ENCODE measurements around the gene SUN3. TPM values are rescaled to one million over a fixed set of nuclear protein-coding genes. Genes with fewer than 3 reads are reported as not detected.

SUN3 gene
- total RNA-seq, 1 experiment from 2014 or later = not detected

DNA sequence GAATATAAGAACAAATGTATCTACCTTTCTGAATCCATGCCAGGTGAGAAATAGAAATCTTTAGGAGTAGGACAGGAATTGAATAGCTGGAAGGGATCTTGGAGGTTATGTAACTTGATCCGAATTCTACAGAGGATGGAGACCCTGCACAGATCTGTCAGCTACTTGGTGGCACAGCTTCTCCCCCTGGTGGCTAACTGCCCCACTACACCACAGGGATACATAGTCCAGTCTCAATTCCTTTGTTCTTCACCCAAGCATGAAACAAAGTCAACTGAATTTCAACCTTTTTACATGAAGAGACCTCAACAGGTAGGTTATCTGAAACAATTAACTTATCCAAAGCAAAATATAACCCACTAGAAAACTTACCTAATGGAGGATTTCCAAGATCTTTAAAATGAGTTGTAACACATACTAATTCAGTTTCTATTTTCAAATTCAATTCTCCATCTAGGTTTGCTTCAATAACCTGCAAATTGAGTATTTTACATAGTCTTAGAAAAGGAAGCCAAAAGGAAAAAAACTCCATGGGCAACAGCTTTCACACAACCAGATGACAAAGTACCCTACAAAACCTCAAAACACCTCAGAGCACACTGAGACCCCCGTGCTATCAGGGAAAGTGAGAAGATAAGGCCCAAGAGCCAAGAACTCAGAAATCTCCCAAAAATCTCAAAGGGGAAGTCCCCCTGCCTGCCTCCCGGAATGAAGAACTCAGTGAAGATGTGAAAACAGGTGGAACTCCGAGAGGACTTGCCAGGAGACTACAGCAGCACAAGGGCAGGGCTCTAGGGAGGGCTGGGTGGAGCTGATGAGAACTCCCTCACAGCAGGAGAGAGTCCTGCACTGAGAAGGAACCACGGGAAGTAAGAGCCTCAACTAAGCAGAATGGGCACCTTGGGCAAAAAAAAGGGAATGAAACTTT lies 59.8 kb downstream of the SUN3 start:
- H3K27ac Mint-ChIP-seq = peak overlapping the region; percentile 90
- CTCF ChIA-PET = interaction anchor here (0.6 to 2.1 kb wide), 25 partner anchors 8 to 1545 kb away, joined by 3 to 25 read pairs (median 4); no protein-coding TSS in a partner anchor
- H3K4me1 Mint-ChIP-seq = peaks cover 17% of the 10 kb centered on the region
- POLR2A ChIA-PET = interaction anchor here (0.9 to 1.2 kb wide), 2 partner anchors 121 to 141 kb away, joined by 3 read pairs; no protein-coding TSS in a partner anchor
- no peak overlapping the region; the same call in 1 of the 2 replicates for H3K4me3 Mint-ChIP-seq
- peak; percentile 99 for ATAC-seq
- H3K9me3 Mint-ChIP-seq = no peaks in the 10 kb centered on the region
- peaks cover 86% of the 10 kb centered on the region for H3K36me3 Mint-ChIP-seq
- H3K27me3 Mint-ChIP-seq (ENCODE audit: low read depth) = no peaks in the 10 kb centered on the region
- peak; percentile 86 for DNase-seq (ENCODE audit: low spot score)
- TF ChIP-seq, protein P1, sequence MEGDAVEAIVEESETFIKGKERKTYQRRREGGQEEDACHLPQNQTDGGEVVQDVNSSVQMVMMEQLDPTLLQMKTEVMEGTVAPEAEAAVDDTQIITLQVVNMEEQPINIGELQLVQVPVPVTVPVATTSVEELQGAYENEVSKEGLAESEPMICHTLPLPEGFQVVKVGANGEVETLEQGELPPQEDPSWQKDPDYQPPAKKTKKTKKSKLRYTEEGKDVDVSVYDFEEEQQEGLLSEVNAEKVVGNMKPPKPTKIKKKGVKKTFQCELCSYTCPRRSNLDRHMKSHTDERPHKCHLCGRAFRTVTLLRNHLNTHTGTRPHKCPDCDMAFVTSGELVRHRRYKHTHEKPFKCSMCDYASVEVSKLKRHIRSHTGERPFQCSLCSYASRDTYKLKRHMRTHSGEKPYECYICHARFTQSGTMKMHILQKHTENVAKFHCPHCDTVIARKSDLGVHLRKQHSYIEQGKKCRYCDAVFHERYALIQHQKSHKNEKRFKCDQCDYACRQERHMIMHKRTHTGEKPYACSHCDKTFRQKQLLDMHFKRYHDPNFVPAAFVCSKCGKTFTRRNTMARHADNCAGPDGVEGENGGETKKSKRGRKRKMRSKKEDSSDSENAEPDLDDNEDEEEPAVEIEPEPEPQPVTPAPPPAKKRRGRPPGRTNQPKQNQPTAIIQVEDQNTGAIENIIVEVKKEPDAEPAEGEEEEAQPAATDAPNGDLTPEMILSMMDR (IDR thresholded peaks at IDR 0.05) = peak; percentile 80
- TF ChIP-seq, protein P2, sequence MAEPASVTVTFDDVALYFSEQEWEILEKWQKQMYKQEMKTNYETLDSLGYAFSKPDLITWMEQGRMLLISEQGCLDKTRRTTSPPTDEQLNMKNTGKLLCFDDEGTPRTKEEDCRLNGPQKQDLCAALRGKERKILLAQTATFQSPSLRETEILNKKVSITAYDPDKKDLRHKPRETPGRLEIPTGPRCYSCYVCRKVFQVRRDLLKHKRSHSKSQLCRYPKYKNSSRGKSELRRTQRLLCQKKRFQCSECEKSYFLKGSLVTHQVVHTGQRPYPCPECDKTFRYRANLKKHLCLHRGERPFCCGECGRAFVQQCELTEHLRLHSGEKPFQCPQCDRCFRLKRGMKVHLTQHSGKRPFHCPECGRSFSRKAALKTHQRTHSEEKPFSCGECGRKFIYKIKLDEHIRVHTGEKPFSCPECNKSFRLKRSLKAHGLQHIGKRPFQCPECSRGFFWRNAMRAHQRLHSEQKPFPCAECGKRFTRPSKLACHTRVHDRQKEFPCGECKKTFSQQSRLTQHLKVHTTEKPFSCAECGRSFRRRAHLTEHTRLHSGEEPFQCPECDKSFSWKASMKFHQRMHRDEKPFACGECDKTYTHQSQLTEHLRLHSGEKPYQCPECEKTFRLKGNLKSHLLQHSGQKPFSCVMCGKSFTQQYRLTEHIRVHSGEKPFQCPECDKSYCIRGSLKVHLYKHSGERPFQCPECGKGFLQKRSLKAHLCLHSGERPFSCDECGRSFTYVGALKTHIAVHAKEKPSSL (CRISPR knock-in tag; conservative IDR thresholded peaks at IDR 0.05) = no peak

DNA sequence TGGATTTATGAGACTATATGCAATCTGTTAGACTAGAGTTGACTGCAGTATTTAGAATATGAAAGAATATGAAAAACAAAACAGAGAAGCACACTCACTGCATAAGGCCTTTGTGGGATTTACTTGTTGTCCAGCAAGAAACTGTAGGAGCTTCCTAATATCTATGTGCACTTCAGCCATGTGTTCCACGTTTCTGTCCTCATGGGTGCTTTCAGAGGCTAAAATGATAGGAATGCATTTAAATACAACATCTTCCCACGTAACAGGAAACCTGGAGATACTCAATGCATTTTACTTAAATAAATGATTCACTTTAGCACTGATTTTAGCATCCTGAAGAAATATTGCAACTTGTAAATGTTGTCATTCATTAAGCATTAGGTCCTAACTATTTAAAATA lies 61.2 kb downstream of the SUN3 start:
- DNase-seq (ENCODE audit: low spot score) (no peak), ATAC-seq (no peak)
- TF ChIP-seq JUN (CRISPR knock-in tag; IDR thresholded peaks at IDR 0.05) (no peak), SP1 (CRISPR knock-in tag; conservative IDR thresholded peaks at IDR 0.05) (no peak), CREM (CRISPR knock-in tag; IDR thresholded peaks at IDR 0.05) (no peak), EMX1 (CRISPR knock-in tag; IDR thresholded peaks at IDR 0.05) (no peak)
- TF ChIP-seq, protein P3, sequence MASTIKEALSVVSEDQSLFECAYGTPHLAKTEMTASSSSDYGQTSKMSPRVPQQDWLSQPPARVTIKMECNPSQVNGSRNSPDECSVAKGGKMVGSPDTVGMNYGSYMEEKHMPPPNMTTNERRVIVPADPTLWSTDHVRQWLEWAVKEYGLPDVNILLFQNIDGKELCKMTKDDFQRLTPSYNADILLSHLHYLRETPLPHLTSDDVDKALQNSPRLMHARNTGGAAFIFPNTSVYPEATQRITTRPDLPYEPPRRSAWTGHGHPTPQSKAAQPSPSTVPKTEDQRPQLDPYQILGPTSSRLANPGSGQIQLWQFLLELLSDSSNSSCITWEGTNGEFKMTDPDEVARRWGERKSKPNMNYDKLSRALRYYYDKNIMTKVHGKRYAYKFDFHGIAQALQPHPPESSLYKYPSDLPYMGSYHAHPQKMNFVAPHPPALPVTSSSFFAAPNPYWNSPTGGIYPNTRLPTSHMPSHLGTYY (CRISPR knock-in tag; IDR thresholded peaks at IDR 0.05) = no peak
- TF ChIP-seq, protein P4, sequence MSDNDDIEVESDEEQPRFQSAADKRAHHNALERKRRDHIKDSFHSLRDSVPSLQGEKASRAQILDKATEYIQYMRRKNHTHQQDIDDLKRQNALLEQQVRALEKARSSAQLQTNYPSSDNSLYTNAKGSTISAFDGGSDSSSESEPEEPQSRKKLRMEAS (CRISPR knock-in tag; IDR thresholded peaks at IDR 0.05) = no peak
- ChIA-PET CTCF (interaction anchor here (0.7 kb wide), 1 partner anchor 109 kb away, joined by 3 read pairs; no protein-coding TSS in a partner anchor), POLR2A (interaction anchor here (0.6 kb wide), 1 partner anchor 20 kb away, joined by 3 read pairs; no protein-coding TSS in a partner anchor)
- peaks cover 85% of the 10 kb centered on the region for H3K36me3 Mint-ChIP-seq
- H3K27ac Mint-ChIP-seq = no peak overlapping the region
- no peaks in the 10 kb centered on the region for H3K27me3 Mint-ChIP-seq (ENCODE audit: low read depth)
- peaks cover 17% of the 10 kb centered on the region for H3K4me1 Mint-ChIP-seq
- no peak overlapping the region for H3K4me3 Mint-ChIP-seq
- H3K9me3 Mint-ChIP-seq = no peaks in the 10 kb centered on the region

DNA sequence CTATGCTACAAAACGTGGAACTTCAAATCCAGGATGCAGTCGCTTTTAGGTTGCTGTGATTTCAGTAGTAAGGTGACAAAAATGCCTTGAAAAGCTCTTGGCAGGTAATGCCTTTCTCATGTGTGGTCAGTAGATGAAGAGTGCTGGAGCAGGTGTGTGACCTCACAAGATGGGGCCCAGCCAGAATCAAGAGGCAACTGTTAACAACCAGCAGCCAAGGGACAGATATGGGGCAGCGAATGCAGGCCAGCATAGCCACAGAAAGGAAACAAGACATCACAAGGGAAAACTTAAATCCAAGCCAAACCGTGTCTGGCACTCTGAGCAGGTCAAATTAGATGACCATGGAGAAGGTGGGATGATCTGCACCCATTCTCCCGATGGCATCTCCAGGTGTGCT lies 61.8 kb downstream of the SUN3 start:
- Mint-ChIP-seq H3K27ac (no peak overlapping the region), H3K27me3 (ENCODE audit: low read depth) (no peaks in the 10 kb centered on the region), H3K4me1 (peaks cover 17% of the 10 kb centered on the region), H3K9me3 (no peaks in the 10 kb centered on the region), H3K36me3 (peaks cover 87% of the 10 kb centered on the region), H3K4me3 (no peak overlapping the region)
- ChIA-PET CTCF (no interaction called here), POLR2A (interaction anchor here (0.6 kb wide), 1 partner anchor 21 kb away, joined by 3 read pairs; no protein-coding TSS in a partner anchor)
- no peak for ATAC-seq
- DNase-seq (ENCODE audit: low spot score) = no peak
- no peak for TF ChIP-seq PRRX2 (CRISPR knock-in tag; IDR thresholded peaks at IDR 0.05)
- no peak for TF ChIP-seq MYBL2 (CRISPR knock-in tag; IDR thresholded peaks at IDR 0.05)
- TF ChIP-seq FOXJ3 (CRISPR knock-in tag; IDR thresholded peaks at IDR 0.05; ENCODE audit: borderline replicate concordance) = no peak
- no peak for TF ChIP-seq RELA (CRISPR knock-in tag; IDR thresholded peaks at IDR 0.05; ENCODE audit: borderline replicate concordance)
- no peak for TF ChIP-seq KAT7 (CRISPR knock-in tag; IDR thresholded peaks at IDR 0.05; ENCODE audit: borderline replicate concordance)
- TF ChIP-seq, protein P5, sequence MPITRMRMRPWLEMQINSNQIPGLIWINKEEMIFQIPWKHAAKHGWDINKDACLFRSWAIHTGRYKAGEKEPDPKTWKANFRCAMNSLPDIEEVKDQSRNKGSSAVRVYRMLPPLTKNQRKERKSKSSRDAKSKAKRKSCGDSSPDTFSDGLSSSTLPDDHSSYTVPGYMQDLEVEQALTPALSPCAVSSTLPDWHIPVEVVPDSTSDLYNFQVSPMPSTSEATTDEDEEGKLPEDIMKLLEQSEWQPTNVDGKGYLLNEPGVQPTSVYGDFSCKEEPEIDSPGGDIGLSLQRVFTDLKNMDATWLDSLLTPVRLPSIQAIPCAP (CRISPR knock-in tag; IDR thresholded peaks at IDR 0.05) = no peak
- TF ChIP-seq, protein P6, sequence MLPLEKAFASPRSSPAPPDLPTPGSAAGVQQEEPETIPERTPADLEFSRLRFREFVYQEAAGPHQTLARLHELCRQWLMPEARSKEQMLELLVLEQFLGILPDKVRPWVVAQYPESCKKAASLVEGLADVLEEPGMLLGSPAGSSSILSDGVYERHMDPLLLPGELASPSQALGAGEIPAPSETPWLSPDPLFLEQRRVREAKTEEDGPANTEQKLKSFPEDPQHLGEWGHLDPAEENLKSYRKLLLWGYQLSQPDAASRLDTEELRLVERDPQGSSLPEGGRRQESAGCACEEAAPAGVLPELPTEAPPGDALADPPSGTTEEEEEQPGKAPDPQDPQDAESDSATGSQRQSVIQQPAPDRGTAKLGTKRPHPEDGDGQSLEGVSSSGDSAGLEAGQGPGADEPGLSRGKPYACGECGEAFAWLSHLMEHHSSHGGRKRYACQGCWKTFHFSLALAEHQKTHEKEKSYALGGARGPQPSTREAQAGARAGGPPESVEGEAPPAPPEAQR (CRISPR knock-in tag; IDR thresholded peaks at IDR 0.05) = no peak
- TF ChIP-seq NFYB (CRISPR knock-in tag; conservative IDR thresholded peaks at IDR 0.05; ENCODE audit: low read depth) = no peak
- TF ChIP-seq, protein P3 (CRISPR knock-in tag; IDR thresholded peaks at IDR 0.05) = no peak
- no peak for TF ChIP-seq ZNF317 (CRISPR knock-in tag; IDR thresholded peaks at IDR 0.05; ENCODE audit: borderline replicate concordance, low read depth)
- TF ChIP-seq, protein P7, sequence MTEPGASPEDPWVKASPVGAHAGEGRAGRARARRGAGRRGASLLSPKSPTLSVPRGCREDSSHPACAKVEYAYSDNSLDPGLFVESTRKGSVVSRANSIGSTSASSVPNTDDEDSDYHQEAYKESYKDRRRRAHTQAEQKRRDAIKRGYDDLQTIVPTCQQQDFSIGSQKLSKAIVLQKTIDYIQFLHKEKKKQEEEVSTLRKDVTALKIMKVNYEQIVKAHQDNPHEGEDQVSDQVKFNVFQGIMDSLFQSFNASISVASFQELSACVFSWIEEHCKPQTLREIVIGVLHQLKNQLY (CRISPR knock-in tag; IDR thresholded peaks at IDR 0.05) = no peak
- TF ChIP-seq NR3C1 (CRISPR knock-in tag; conservative IDR thresholded peaks at IDR 0.05; ENCODE audit: low read depth) = no peak
